Stimulated activated CD8-positive, alpha-beta memory T cell treated with anti-CD3 and anti-CD28 coated beads, Interleukin-7, amount 100 ng/mL, for 48 hours (primary cell): ENCODE measurements around the gene FAM72D.
"Not testable (repeated sequence)": the region's sequence is repeated elsewhere in the genome, so short reads cannot be mapped to it uniquely, and the experiment has no call there.

ENCODE experiments used
- DNase-seq, 2 donors: peaks; one replicate each; pipeline ENCODE4 v3.0.0-alpha.2; 2020; ENCODE audit warnings: low read depth in 1 of 2; ENCODE audit errors: extremely low read depth in 1 of 2

Gene FAM72D

GRCh38 chr1:145095284-145096057 is at the start of gene FAM72D, which contains the start of gene SRGAP2B:
Gene FAM72D, plus strand, starts transcription at chr1:145095974. Its CDS starts 874 bp downstream, at chr1:145096848.
Gene SRGAP2B, minus strand, starts transcription at chr1:145095328. Its CDS starts 2,427 bp downstream, at chr1:145092901.
- DNase-seq: not testable (repeated sequence)

DNA sequence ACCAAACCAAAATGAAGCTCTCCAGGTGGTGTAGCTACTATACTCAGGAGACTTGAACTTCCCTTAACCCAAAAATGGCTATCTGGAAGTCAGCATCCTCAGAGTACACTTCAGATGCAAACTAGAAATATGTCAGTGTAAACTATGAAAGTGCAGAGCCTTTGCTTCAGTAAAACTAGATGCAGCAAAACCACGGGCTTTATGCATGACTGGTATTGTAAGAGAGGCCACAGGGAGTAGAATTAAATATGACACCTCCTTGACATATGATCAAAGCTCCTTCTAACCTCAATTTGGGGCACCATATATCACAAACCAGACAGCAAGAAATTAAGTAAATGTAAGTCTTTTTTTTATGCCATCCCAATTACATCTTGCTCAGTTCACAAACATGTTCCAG is 48.2 kb upstream of the FAM72D start:
- not testable (repeated sequence) for DNase-seq

- DNase-seq: not testable (repeated sequence)
These were observed 47.5 kb upstream of the FAM72D start for GRCh38 chr1:145048181-145048856.

- not testable (repeated sequence) for DNase-seq
These were observed 43.6 kb upstream of the FAM72D start for GRCh38 chr1:145052019-145052776.

GRCh38 chr1:145053428-145053827 is 42.3 kb upstream of the FAM72D start:
- DNase-seq: not testable (repeated sequence)

DNA sequence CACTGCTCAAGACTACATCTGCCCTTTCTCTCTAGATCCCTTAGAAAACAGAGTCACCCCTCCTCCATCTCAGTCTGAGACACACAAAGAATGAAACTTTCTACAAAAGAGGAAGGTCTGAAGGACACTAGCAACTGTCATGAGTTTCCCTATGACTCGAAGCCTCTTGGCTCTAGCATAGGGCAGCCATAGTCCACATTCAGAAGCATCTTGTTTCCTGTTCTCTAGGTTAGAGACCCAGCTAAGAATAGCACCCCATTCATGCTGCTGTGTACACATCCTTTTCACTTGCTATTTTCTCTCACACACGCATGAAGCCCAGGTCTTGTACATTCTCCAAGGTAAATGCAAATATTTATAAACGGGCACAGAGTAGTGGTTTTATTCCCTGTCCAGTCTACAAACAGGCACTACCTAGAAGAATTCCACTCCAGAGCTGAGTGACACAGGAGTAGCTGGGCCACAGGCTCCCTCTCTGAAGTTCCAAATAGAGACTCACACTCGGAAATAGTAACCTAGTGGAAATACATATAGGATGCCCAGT is 40.5 kb upstream of the FAM72D start:
- not testable (repeated sequence) for DNase-seq

DNA sequence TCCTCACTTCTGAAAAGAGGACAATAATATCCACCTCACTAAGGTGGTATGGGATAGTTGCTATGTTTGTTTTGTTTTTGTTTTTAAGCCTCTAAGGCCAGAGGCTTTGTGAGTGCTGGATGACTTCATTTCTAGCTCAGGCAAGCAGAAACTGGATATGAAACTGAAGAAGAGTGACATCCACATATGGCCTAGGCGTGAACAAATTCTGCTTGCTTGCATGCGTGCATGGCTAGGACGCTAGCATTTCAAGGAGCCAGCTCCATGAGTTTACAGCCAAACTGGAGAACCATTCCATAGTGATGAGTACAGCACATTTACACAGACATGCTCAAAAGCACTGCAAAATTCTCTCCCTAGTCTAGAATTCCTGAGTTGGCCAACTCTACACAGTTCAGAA is 37.6 kb upstream of the FAM72D start:
- DNase-seq: not testable (repeated sequence)

GRCh38 chr1:145063285-145063684 is 32.5 kb upstream of the FAM72D start:
- DNase-seq: not testable (repeated sequence)

DNA sequence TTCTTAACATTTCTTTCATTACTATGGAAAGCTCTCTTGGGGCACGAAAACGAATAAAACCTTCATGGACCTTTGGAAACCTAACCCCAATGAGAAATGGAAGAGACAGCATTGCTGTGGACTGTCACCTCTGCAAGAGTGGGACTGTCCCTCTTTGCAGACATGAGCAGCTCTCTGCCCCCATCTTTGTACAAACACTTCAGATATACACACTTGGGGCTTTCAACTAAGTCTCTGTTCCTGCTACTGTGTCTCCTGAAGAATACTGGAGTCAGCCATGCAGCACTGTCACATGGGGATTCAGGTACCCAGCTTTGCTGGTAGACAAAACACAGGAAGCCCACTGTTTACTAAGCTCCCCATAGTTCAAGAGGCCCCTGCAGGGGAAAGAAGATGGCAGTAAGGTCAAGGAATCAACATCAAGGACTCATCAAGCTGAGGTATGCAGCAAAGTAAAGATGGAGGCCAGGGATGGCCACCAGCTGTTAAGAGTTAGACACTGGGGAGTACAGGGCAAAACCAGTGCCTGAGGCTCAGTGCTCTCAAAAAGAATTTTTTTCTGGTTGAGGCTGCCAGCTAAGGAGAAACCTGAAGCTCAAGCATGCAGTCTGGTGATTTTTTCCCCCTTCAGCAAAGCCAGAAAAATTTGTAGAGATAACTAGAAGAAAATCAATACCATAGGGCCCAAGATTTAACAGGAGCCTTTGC is 31.7 kb upstream of the FAM72D start:
- DNase-seq: not testable (repeated sequence)

GRCh38 chr1:145065194-145065826 is 30.5 kb upstream of the FAM72D start:
- not testable (repeated sequence) for DNase-seq

DNA sequence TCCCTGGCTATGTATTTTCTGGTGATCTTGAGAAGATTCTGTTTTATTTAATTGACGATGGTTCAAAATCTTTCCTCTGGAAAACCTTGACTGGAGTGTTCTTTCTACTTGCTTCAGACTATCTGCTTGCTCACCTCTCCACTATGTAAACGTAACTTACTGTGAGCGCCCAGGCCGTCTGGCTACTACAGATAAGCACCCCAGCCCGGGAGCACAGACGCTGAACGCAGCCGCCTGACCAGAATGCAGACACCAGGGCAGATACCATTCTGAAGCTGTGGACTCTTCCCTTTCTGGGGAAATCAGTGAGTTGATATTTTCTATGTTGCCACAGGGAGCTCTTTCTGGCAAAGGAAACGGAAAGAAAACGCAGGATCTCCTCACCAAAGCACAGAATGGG is 29.3 kb upstream of the FAM72D start:
- not testable (repeated sequence) for DNase-seq

GRCh38 chr1:145071569-145071968 is 24.2 kb upstream of the FAM72D start:
- DNase-seq: not testable (repeated sequence)

DNA sequence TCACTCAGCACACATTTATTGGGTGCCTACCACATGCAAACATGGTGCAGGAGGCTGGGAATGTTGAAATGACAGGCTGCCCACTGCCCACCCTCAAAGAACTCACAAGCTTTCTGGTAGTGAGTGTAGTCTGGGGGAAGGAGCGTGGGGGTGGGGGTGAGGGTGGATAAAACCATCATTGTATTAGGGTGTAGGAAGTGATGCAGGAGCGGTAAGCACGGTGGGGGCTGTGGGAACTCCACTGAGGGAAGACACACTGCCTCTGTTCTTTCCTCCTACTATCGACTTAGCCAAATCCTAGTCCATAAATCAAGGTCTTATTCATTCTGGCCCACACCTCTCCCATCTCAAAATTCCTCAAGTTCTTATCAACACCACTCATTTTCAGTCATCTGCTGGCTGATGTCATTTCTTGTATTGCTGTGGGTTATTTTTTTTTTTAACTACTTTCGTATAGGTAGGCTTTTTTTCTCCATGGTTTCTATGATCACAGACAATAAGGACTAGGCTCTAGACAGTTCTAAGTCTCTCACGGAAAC is 21.7 kb upstream of the FAM72D start:
- DNase-seq: not testable (repeated sequence)

GRCh38 chr1:145076877-145077276 is 18.9 kb upstream of the FAM72D start:
- DNase-seq: not testable (repeated sequence)

DNA sequence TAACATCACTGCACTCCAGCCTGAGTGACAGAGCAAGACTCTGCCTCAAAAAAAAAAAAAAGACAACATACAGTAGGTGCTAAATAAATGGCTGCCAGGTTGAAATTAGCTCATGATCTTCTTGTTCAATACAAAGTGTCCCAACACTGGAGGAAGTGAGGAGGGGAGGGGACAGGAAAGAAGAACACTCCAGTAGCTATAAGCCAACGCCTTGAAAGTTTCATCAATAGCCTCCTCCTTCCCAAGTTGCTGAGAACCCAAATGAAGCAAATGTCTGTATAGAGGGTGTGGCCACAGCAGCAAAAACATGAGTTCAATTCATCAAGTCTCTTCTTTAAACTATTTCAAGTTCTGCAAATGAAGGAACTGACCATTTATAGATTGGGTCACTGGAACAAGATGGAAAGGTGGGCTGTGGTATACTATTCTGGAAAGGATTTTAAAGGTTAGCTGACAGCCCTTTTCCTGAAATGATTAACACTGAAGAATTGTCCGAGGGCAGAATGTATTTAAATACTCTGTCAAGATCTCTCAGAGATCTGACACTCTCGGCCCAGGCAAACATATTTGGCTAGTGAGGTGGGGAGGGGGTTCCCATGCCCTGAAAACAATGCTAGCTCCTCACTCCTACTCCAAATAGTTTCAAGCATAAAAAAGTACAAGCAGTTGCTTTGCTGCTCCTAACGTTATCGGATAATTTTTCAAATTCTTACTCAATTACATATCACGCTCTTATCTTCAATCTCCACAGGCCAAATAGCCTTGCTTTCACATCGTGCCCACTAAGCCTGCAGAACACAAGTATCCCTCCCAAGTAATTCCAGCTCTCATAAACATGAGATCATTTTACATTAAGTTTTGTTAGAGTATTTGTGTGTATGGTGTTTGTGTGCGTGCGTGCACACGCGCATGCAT is 17.6 kb upstream of the FAM72D start:
- DNase-seq: not testable (repeated sequence)

DNA sequence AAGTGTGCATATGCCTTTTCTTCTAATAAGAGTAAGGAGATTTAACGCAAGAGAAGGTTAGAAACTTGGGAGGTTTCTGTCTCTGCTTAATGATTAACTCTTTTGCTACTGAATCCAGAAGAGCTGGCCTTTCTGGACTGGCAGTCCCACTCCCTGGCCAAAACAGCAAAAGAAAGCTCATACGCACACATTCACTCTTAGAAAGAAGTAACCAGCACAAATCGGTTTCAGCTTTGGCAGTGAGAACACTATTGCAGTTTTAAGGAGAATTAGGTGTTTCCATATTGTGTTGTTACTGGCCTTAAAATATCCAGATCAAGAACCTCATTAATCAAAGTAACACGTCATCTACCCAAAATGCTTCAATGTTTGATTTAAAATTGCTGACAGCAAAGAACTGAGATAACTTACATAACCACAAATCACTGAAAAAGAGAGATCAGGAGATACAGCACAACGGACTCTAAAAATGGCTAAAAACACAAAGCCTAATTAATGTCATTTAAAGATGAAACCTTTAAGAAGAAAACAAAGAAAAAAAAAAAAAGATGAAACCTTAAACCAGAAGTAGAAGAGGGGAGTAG is 16.9 kb upstream of the FAM72D start:
- not testable (repeated sequence) for DNase-seq

DNA sequence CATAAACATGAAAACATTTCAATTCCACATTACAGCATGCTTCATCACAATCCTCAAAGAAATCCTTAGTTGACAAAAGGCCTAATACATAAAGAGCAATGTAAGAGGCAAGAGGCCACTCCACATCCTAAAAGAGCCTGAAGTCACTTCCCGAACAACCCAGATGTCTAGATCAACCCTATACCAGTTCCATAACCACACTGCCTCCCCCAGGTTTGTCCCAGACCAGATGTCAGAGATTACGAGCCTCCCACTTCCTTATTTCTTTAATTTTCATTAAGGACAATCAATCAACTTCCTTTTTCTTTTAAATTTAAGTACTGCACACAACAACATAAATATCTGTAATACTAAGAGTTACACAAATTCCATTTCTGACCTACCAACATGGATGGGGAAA is 16.0 kb upstream of the FAM72D start:
- not testable (repeated sequence) for DNase-seq

DNA sequence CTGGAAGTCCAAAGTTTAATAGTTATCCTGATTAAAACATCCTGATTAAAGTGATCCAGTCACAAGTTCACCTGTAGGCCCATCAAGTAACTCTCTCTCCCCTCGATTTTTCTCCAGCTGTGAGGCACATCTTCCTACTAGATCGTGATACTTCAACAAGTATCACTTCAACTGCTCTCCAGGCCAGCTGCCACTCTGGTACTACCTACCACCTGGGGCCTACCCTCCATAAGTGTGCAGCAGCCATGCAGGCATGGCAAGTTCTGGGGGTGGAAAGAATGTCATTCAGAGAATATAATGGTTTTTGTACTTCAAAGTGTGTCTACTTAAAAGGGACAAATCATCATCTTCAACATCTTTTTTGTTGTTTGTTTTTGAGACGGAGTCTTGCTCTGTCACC is 15.6 kb upstream of the FAM72D start:
- DNase-seq: not testable (repeated sequence)
